Panc1 (cell line): Measurements from ENCODE around the gene TMEM130. TPM values are rescaled to one million over a fixed set of nuclear protein-coding genes. Genes with fewer than 3 reads are reported as not detected.

Experiments used
- ATAC-seq: fragments of 200-7000 bp; cut with Tn5 transposase; 2 replicates; pipeline ENCODE4 v1.9.1; 2020; ENCODE audit warnings: mild to moderate bottlenecking, moderate library complexity
- BruUV-seq: library from RNA; stranded (reverse); fragments of 400-500 nt; replicated peaks from 2 replicates; lab custom pipeline; 2021; lab: Mats Ljungman, UMichigan
- CTCF ChIA-PET: fragments of 300-600 bp; sonication (Branson Sonifier 250); formaldehyde crosslinking; loops from one replicate; lab custom pipeline; 2022; ENCODE audit warnings: antibody characterized with exemption; lab: Charles Lee
- POLR2A ChIA-PET: fragments of 300-600 bp; sonication (Branson Sonifier 250); formaldehyde crosslinking; loops from one replicate; lab custom pipeline; 2022; ENCODE audit warnings: antibody characterized with exemption; lab: Charles Lee
- DNase-seq: peaks from one replicate; pipeline ENCODE4 v3.0.0-alpha.2; 2010; ENCODE audit warnings: low read depth, low spot score
- H3K27ac ChIP-seq: 2 replicates; pipeline ENCODE4 v1.5.1; 2011; ENCODE audit warnings: mild to moderate bottlenecking, low read length, inconsistent platforms
- H3K27me3 ChIP-seq: fragments of 200-500 bp; sonication (Bioruptor generic); 2 replicates; pipeline ENCODE4 v1.6.0; 2014; ENCODE audit warnings: low read length, inconsistent platforms; ENCODE audit not compliant: control insufficient read depth, insufficient read depth
- H3K36me3 ChIP-seq: fragments of 200-500 bp; sonication (Bioruptor generic); 2 replicates; pipeline ENCODE4 v1.5.1; 2014; ENCODE audit warnings: inconsistent platforms, mild to moderate bottlenecking, low read length, moderate library complexity; ENCODE audit not compliant: control insufficient read depth, insufficient read depth
- H3K4me1 ChIP-seq: 2 replicates; pipeline ENCODE4 v1.5.1; 2011; ENCODE audit warnings: inconsistent platforms, mild to moderate bottlenecking, low read length, moderate library complexity; ENCODE audit not compliant: control insufficient read depth, insufficient read depth
- H3K4me3 ChIP-seq, 2 experiments: 2 replicates each; pipeline ENCODE4 v1.5.1; 2011 to 2012; ENCODE audit warnings: low read depth in 2 of 2, low read length in 2 of 2, mild to moderate bottlenecking in 2 of 2, inconsistent platforms in 1 of 2, moderate library complexity in 1 of 2
- H3K9me3 ChIP-seq: fragments of 200-500 bp; sonication (Bioruptor generic); 2 replicates; pipeline ENCODE4 v1.5.1; 2014; ENCODE audit warnings: low read depth, mild to moderate bottlenecking, inconsistent platforms, low read length, moderate library complexity; ENCODE audit not compliant: control insufficient read depth, insufficient read depth
- POLR2AphosphoS5 ChIP-seq: IDR thresholded peaks from 2 replicates; pipeline ENCODE4 v1.6.1; 2012; ENCODE audit warnings: mild to moderate bottlenecking, low read depth, low read length, moderate library complexity
- REST ChIP-seq, 2 experiments: IDR thresholded peaks; 2 replicates each; pipeline ENCODE4 v1.6.1; 2011 to 2012; ENCODE audit warnings: low read depth in 2 of 2, control low read depth in 1 of 2, low read length in 1 of 2, mild to moderate bottlenecking in 1 of 2, moderate library complexity in 1 of 2; ENCODE audit not compliant: insufficient read depth in 1 of 2
- SIN3A ChIP-seq: IDR thresholded peaks from 2 replicates; pipeline ENCODE4 v1.6.1; 2012; ENCODE audit warnings: low read depth, mild to moderate bottlenecking, low read length, moderate library complexity, borderline replicate concordance; ENCODE audit not compliant: insufficient read depth
- TCF7L2 ChIP-seq: IDR thresholded peaks from 2 replicates; pipeline ENCODE4 v1.6.1; 2011; ENCODE audit warnings: mild to moderate bottlenecking, low read depth, low read length, inconsistent platforms
- in situ Hi-C: cut with HindIII; loops from 2 replicates; pipeline ENCODE4 v1.10.0; 2016; ENCODE audit warnings: low sequenced_read_pairs, low pct_unique_long_range_greater_than_20kb
- intact Hi-C: fragments of 100-400 bp; cut with micrococcal nuclease; formaldehyde crosslinking; loops from one replicate; pipeline ENCODE4 v1.10.0; 2022; ENCODE audit not compliant: unreplicated experiment
- total RNA-seq: library from RNA; stranded (reverse); gene quantifications from one replicate; pipeline ENCODE4 v1.2.1, GENCODE V29; 2021; ENCODE audit not compliant: unreplicated experiment
- TF ChIP-seq, protein P1 (sequence below): fragments of 450-650 bp; IDR thresholded peaks from 2 replicates; pipeline ENCODE4 v1.5.1; 2017; ENCODE audit warnings: mild to moderate bottlenecking

TMEM130 gene
- total RNA-seq, 1 experiment from 2014 or later: 0.41 TPM

- CTCF ChIA-PET: no interaction called here
- Histone ChIP-seq H3K9me3 (no peaks in the 10 kb centered on the region), H3K4me1 (no peaks in the 10 kb centered on the region), H3K36me3 (no peaks in the 10 kb centered on the region), H3K27ac (no peak overlapping the region), H3K27me3 (no peaks in the 10 kb centered on the region), H3K4me3 (no peak overlapping the region)
- in situ Hi-C loops (no loop called here), intact Hi-C loops (no loop called here)
- TF ChIP-seq, protein P1, sequence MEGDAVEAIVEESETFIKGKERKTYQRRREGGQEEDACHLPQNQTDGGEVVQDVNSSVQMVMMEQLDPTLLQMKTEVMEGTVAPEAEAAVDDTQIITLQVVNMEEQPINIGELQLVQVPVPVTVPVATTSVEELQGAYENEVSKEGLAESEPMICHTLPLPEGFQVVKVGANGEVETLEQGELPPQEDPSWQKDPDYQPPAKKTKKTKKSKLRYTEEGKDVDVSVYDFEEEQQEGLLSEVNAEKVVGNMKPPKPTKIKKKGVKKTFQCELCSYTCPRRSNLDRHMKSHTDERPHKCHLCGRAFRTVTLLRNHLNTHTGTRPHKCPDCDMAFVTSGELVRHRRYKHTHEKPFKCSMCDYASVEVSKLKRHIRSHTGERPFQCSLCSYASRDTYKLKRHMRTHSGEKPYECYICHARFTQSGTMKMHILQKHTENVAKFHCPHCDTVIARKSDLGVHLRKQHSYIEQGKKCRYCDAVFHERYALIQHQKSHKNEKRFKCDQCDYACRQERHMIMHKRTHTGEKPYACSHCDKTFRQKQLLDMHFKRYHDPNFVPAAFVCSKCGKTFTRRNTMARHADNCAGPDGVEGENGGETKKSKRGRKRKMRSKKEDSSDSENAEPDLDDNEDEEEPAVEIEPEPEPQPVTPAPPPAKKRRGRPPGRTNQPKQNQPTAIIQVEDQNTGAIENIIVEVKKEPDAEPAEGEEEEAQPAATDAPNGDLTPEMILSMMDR: no peak
- TF ChIP-seq TCF7L2 (no peak), REST (IDR thresholded peaks at IDR 0.05; ENCODE audit: insufficient read depth in 1 of 2, low read depth in 2 of 2, low read length in 1 of 2) (no peak), POLR2AphosphoS5 (no peak), SIN3A (no peak)
- POLR2A ChIA-PET: no interaction called here
- DNase-seq: no peak
- no peak for ATAC-seq
- no TSS peak for BruUV-seq
Measured at GRCh38 chr7:98816967-98817710, 52.7 kb downstream of the TMEM130 start.

DNA sequence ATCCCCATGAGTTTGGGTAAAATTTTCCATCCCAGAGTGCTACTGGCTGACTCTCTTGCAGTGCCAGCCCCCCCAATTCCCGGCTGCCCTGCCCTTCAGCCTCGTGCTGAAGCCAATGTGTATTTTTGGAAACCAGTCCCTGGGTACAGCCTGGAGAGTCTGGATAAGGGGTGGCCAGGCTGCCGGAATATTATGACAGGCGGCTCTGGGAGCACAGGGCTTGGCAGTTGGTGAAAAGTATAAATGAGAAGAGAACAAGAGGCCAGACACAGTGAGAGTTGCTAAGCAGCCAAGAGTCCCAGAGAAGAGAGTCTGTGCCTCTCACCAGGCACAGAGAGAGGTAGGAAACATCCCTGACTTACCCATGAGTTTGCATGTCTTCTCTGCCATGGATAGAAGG, 53.6 kb downstream of the TMEM130 start:
- no peaks in the 10 kb centered on the region for H3K9me3 ChIP-seq
- H3K27me3 ChIP-seq: no peaks in the 10 kb centered on the region
- no peak for DNase-seq
- H3K4me3 ChIP-seq: no peak overlapping the region
- POLR2A ChIA-PET: no interaction called here
- no TSS peak for BruUV-seq
- in situ Hi-C loops: no loop called here
- no peak for ATAC-seq
- no peak for TF ChIP-seq POLR2AphosphoS5
- TF ChIP-seq TCF7L2: no peak
- TF ChIP-seq REST (IDR thresholded peaks at IDR 0.05; ENCODE audit: insufficient read depth in 1 of 2, low read depth in 2 of 2, low read length in 1 of 2): no peak
- TF ChIP-seq, protein P1: no peak
- no peak for TF ChIP-seq SIN3A
- H3K27ac ChIP-seq: no peak overlapping the region
- no peaks in the 10 kb centered on the region for H3K4me1 ChIP-seq
- CTCF ChIA-PET: no interaction called here
- intact Hi-C loops: no loop called here
- no peaks in the 10 kb centered on the region for H3K36me3 ChIP-seq
